ENCODE measurements around the gene FLNC. TPM values are rescaled to one million over a fixed set of nuclear protein-coding genes. Genes with fewer than 3 reads are reported as not detected.

FLNC gene
- total and polyA plus RNA-seq, 8 donors, result 14.3 to 34.7 (median 23.6) TPM

DNA sequence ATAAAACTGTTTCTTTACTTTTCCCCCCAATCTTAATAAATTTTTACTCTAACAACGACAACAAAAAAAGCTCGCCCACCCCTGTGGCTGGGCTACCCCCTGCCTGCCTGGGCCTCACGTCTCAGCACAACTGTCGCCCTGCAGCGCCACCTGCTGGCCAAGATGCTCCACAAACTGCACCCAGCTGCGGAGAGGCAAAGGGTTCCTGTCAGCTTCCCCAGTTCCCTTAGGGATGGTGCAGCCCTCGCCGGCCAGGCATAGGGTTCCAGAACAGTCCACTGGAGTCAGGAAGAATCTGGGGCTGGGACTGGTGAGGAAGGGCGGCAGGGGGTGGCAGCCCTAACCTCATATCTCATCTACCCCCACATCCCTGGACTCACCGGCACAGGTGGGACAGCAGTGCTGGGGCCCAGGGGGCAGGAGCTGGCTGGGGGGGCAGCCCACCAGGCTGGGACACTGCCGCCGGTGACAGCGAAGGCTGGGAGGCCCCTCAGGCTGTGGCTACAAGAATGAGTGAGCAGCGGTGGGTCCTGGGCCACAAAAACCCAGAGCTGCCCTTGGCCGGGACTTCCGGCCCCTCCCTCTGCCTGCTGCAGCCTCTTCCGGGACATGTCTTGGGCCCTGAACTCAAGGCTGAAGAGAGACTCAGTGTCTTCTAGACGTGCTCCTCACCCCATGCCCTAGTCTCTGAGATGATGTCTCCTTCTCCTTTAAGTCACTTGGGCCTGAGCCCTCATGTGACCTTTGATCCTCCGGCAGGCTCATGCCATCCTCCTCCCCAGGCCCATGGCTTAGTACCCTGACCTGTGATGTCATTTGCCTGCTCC, 53.6 kb downstream of the FLNC start:
- peak; percentile 77 for ATAC-seq
- intact Hi-C loops (cut with DNase I), result no loop called here
- Histone ChIP-seq H3K4me3 (no peak overlapping the region), H3K36me3 (no peaks in the 10 kb centered on the region), H3K27ac (no peak overlapping the region), H3K4me1 (no peaks in the 10 kb centered on the region), H3K27me3 (peaks cover 0 to 29% of the 10 kb centered on the region in 2 donors), H3K9me3 (no peaks in the 10 kb centered on the region)
- DNase-seq, result peak; percentile 49 to 96 (median 82)
- TF ChIP-seq, protein P1, sequence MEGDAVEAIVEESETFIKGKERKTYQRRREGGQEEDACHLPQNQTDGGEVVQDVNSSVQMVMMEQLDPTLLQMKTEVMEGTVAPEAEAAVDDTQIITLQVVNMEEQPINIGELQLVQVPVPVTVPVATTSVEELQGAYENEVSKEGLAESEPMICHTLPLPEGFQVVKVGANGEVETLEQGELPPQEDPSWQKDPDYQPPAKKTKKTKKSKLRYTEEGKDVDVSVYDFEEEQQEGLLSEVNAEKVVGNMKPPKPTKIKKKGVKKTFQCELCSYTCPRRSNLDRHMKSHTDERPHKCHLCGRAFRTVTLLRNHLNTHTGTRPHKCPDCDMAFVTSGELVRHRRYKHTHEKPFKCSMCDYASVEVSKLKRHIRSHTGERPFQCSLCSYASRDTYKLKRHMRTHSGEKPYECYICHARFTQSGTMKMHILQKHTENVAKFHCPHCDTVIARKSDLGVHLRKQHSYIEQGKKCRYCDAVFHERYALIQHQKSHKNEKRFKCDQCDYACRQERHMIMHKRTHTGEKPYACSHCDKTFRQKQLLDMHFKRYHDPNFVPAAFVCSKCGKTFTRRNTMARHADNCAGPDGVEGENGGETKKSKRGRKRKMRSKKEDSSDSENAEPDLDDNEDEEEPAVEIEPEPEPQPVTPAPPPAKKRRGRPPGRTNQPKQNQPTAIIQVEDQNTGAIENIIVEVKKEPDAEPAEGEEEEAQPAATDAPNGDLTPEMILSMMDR (IDR thresholded peaks at IDR 0.05), result peak; percentile 95 to 97

DNA sequence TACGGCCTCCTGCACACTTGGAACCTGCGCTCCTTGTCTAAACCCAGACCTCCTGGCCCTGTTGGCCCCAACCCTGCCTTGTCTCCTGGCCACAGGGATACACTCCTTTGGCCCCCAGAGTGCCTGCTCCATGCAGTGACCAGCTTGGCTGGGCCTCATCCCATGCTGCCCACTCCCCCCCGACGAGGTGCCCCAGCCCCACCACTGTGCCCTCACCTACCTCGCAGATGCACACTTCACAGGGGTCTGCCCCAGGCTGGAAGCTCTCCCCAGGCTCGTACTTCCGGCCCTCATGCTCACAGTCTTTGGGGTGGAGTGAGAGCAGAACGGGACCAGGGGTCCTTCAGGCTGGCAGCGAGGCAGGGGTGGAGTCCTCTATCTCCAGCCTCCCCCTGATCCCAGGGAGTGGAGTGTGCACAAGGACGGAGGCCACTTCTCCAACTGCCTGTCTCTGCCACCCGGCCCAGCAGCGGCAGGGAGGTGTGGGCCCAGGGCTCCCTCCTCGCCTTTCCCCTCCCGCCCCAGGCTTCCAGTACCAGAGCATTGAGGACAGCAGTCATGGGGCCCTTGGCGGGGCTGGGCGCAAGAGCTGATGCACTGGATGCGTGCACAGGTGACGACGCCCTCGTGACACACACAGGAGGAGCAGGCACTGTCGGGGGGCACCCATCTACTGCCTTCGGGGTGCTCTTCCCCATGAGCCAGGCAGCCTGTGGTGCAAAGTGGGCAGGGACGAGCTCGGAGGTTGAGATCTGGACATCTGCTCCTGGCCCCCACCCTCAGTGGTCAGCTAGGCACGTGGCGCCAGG, 54.6 kb downstream of the FLNC start:
- ATAC-seq, result no peak
- intact Hi-C loops (cut with DNase I), result no loop called here
- no peak for DNase-seq

DNA sequence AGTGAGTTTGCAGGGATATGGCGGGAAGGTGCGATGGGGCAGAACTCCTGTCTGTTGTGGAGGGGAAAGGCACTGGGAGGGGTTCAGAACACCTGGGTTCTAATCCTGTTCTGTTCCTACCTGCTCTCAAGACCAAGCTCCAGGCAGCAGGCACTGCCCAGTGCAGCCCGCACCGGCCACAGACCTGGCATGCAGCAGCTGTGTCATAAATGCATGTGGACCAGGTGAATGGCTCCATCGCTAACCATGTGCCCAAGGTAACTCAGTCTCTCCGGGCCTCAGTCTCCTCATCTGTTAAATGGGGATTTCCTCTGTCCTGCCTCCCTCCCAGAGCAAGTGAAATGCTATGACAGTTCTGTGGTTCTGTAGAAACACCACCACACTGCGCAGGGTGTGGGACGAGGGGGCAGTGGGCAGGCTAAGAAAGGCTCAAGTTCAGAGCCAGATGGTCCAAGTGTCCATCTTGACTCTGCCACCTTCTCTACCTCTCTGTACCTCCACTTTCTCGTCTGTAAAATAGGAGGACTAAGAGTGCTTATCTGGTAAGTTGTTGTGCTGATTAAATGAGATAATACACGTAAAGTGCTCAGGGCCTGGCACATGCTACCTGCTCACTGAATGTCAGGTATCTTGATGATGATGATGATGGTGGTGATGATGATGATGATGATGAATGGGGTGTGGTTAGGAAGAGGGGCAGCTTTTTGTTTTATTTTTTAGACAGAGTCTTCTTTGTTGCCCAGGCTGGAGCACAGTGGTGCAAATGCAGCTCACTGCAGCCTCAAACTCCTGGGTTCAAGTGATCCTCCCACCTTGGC, 55.4 kb downstream of the FLNC start:
- intact Hi-C loops (cut with DNase I), result no loop called here

More for the DNA sequence above, 54.6 kb downstream of the FLNC start:
- Histone ChIP-seq H3K4me1 (no peaks in the 10 kb centered on the region), H3K9me3 (no peaks in the 10 kb centered on the region), H3K36me3 (no peaks in the 10 kb centered on the region), H3K27me3 (peaks cover 0 to 38% of the 10 kb centered on the region in 2 donors), H3K4me3 (no peak overlapping the region), H3K27ac (no peak overlapping the region)
- TF ChIP-seq, protein P1 (IDR thresholded peaks at IDR 0.05), result no peak

DNA sequence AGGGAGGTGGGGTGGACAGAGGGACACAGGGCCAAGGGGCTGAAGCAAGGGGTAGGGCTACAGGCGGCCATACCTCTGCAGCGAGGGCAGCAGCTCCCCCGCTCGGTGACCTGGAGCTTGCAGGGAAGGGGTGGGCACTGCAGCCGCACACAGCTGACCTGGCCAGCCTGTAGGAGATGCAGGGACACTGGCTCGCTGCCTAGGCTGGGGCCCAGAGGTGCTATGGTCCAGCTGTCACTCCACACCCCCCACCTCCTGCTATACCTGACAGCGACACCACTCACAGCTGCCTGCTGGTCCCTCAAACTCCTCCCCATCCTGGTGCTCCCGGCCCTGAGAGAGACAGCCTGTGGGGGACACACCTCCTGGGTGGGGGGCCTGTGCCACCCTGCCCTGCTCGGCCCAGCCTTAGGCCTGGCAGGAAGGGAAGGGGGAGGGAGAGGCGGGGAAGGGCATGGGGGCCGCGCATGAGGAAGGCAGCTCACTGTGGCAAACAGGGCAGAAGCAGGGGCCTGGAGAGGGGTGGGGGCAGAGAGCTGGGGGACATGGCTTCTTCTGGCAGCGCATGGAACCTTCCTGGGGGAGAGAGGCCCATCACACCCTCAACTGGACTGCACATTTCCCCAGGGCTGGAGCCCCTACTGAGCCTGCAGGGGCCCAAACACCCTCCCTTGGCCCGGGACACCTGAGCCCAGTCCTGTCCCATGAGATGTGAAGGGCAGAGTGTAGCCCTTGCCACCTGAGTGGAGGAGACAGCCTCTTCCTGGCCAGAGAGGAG, 56.4 kb downstream of the FLNC start:
- Histone ChIP-seq H3K9me3 (no peaks in the 10 kb centered on the region), H3K36me3 (no peaks in the 10 kb centered on the region), H3K27me3 (peaks cover 0 to 56% of the 10 kb centered on the region in 2 donors), H3K4me1 (peaks cover 0 to 8% of the 10 kb centered on the region in 2 donors), H3K4me3 (no peak overlapping the region), H3K27ac (no peak overlapping the region)
- intact Hi-C loops (cut with DNase I), result no loop called here
- ATAC-seq (no peak), DNase-seq (no peak)
- TF ChIP-seq, protein P1 (IDR thresholded peaks at IDR 0.05), result no peak

More for the DNA sequence above, 55.4 kb downstream of the FLNC start:
- DNase-seq, result no peak
- no peak for ATAC-seq
- H3K27ac ChIP-seq, result no peak overlapping the region
- TF ChIP-seq, protein P1 (IDR thresholded peaks at IDR 0.05), result no peak
- H3K27me3 ChIP-seq, result peaks cover 0 to 46% of the 10 kb centered on the region in 2 donors
- no peaks in the 10 kb centered on the region for H3K4me1 ChIP-seq
- no peaks in the 10 kb centered on the region for H3K9me3 ChIP-seq
- H3K36me3 ChIP-seq, result no peaks in the 10 kb centered on the region
- no peak overlapping the region for H3K4me3 ChIP-seq
